Subcutaneous abdominal adipose tissue (tissue), 5 donors: ENCODE measurements around the gene SLC39A13.
A peak's percentile ranks its signal among the peaks of the same experiment; 100 is the strongest.

Experiments
- H3K27ac ChIP-seq: one replicate; pipeline ENCODE4 v1.7.0; 2013; ENCODE audit warnings: low read depth, mild to moderate bottlenecking, inconsistent platforms, low read length, moderate library complexity
- H3K27me3 ChIP-seq, 5 donors: one replicate each; pipeline ENCODE4 v1.7.0; 2013; ENCODE audit warnings: low read length in 5 of 5, inconsistent platforms in 1 of 5; ENCODE audit not compliant: control insufficient read depth in 5 of 5, insufficient read depth in 4 of 5
- H3K36me3 ChIP-seq, 5 donors: one replicate each; pipeline ENCODE4 v1.7.0; 2013; ENCODE audit warnings: low read length in 5 of 5; ENCODE audit not compliant: control insufficient read depth in 5 of 5, insufficient read depth in 5 of 5
- H3K4me1 ChIP-seq, 5 donors: one replicate each; pipeline ENCODE4 v1.7.0; 2013; ENCODE audit warnings: low read length in 5 of 5, mild to moderate bottlenecking in 3 of 5, moderate library complexity in 1 of 5; ENCODE audit not compliant: control insufficient read depth in 5 of 5, insufficient read depth in 5 of 5
- H3K4me3 ChIP-seq, 5 donors: one replicate each; pipeline ENCODE4 v1.7.0; 2013; ENCODE audit warnings: low read length in 5 of 5, low read depth in 1 of 5
- H3K9ac ChIP-seq, 5 donors: one replicate each; pipeline ENCODE4 v1.7.0; 2013; ENCODE audit warnings: low read length in 5 of 5, mild to moderate bottlenecking in 4 of 5, moderate library complexity in 3 of 5
- H3K9me3 ChIP-seq, 5 donors: one replicate each; pipeline ENCODE4 v1.7.0; 2013; ENCODE audit warnings: low read length in 5 of 5; ENCODE audit not compliant: control insufficient read depth in 5 of 5
- donor health status: healthy.
- donor health status: healthy.
- donor health status: healthy.
- donor health status: healthy.
- donor health status: healthy.

Gene SLC39A13

DNA sequence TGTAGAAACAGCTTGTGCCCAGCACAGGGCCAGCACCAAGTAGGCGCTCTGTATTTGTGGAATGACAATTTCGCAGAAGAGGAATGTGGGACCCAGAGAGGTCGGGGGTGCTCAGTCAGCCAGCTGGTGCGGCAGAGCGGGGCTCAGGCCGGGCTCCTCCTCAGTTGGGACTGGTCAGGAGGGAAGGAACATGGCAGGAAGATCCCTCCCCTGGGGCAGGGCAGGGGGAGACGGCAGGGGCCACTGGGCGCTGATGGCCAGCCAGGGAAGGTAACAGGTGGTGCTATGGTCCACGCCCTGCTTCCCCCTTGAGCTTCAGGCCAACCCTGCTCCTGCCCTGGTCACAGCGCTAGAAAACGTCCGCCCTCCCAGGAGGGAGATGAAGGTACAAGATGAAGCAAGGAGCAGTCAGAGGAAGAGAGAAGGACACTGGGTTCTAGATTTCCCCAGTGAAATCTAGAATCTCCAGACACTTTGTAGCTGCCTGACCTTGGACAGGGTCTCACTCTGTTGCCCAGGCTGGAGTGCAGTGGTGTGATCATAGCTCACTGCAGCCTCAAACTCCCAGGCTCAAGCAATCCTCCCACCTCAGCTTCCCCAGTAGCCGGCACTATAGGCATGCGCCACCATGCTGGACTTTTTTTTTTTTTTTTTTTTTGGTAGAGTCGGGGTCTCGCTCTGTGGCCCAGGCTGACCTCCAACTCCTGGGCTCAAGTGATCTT, 16.5 kb upstream of the SLC39A13 start:
- H3K4me1 ChIP-seq = peaks cover 0 to 77% (median 34%) of the 10 kb centered on the region in 5 donors
- H3K27ac ChIP-seq = peak overlapping the region; percentile 41
- no peaks in the 10 kb centered on the region for H3K9me3 ChIP-seq
- peak overlapping the region in 2 of 5 donors; percentile 42 to 54 for H3K9ac ChIP-seq
- H3K36me3 ChIP-seq = no peaks in the 10 kb centered on the region
- no peaks in the 10 kb centered on the region for H3K27me3 ChIP-seq
- no peak overlapping the region for H3K4me3 ChIP-seq

GRCh38 chr11:47392546-47393162, 15.7 kb upstream of the SLC39A13 start:
- no peaks in the 10 kb centered on the region for H3K27me3 ChIP-seq
- H3K4me3 ChIP-seq = no peak overlapping the region
- H3K27ac ChIP-seq = peak overlapping the region; percentile 41
- H3K36me3 ChIP-seq = no peaks in the 10 kb centered on the region
- H3K4me1 ChIP-seq = peaks cover 0 to 77% (median 34%) of the 10 kb centered on the region in 5 donors
- H3K9ac ChIP-seq = no peak overlapping the region
- no peaks in the 10 kb centered on the region for H3K9me3 ChIP-seq

DNA sequence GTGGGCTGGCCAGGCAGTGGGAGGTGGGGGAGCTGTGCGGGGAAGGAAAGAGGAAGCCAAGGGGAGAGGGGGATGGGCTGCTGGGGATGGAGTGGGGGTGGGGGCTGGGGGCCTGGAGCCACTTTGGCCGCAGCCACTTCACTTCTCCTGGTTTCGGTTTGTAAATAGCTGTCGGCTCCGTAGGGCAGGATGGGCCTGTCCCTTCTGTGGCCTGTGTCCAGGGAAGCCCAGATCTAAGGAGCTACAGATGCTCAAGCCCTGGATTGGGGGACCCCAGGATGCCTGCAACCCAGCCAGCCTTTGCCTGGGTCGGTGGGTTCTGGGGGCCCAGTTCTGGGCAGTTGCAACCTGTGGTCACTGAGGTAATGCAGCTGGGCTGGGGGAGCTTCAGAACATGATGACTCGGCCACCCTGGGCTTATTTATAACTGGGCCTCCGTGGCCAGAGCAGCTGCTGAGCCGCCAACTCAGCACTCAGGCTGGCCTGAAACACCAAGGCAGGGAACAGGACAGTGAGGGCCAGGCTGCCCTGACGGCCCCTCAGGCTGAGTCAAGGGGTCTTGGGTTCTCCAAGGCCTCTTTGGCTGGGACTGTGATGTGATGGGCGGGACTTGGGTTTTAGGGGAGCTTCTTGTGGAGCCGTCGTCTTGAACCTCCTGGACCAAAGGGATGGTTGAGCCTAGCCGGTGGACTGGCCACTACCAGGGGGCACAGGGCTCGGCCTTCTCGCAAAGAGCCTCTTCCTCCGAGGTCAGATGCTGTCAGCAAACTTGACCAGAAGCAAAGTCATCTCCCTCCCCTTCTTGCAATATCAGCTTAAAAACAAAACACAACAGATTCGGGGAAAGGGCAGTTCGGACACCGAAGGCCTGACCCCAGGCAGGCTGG, 15.0 kb upstream of the SLC39A13 start:
- Histone ChIP-seq H3K27ac (peak overlapping the region; percentile 88), H3K4me1 (peaks cover 0 to 71% (median 31%) of the 10 kb centered on the region in 5 donors), H3K9me3 (no peaks in the 10 kb centered on the region), H3K27me3 (no peaks in the 10 kb centered on the region), H3K9ac (peak overlapping the region in 4 of 5 donors; percentile 12 to 48 (median 29)), H3K36me3 (no peaks in the 10 kb centered on the region), H3K4me3 (no peak overlapping the region)

DNA sequence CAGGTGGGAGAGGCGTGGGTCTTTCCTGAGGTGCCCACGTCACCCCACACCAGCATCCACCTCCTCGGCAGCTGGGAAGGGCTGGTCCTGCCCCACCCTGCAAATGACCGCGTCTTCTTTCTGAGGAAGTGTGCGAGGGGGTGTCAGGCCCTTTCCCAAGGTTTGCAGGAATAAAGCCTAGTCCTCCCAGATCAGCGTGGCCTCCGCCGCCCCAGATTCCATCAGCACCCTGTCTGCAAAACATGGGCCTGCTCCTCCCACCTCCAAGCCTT, 14.4 kb upstream of the SLC39A13 start:
- Histone ChIP-seq H3K4me1 (peaks cover 0 to 65% (median 31%) of the 10 kb centered on the region in 5 donors), H3K27ac (peak overlapping the region; percentile 88), H3K4me3 (peak overlapping the region in 2 of 5 donors; percentile 19 to 55), H3K9ac (peak overlapping the region in 4 of 5 donors; percentile 3 to 70 (median 34)), H3K27me3 (no peaks in the 10 kb centered on the region), H3K9me3 (no peaks in the 10 kb centered on the region), H3K36me3 (no peaks in the 10 kb centered on the region)

DNA sequence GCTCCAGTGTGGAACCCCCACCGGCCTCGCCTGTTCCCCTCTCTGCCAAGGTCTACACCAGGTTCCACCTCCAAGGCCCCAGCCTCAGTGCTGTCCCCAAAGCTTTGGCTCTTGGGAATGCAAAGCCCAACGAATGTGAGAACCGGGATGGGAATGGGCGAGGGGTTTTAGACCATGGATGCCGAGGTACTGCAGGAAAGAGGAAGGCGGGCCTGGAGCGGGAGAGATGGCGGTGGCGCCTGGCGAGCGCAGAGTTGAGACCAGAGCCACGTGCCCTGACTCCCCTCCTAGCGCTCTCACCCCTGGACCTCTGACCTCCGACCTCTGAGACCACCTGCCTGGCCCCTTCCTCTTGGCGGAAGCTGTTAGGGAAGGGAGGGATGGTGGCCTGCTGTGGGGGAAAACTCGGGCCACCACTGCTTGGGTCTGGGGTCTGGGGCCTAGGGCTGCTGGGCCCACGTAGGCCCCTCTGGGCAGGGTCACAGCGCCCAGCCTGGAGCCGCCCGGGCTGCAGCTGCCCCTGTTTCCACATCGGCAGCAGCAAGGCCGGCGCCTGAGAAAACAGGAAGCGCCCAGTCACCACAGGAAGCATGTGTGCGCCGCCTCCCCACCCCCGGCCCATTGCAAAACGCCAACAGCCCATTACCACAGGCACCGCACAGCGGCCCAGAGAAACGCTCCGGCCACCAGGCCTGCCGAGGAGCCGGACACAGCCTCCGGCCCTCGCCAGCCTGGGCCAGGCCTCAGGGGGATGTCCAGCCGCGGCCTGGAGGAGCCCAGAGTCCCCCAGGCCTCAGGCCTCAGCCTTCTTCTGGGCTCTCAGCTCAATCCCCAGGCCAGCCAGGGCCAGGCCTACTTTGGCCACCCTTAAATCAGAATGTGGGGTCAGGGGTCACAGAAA, 13.8 kb upstream of the SLC39A13 start:
- H3K27me3 ChIP-seq = peaks cover 0 to 2% (median 0%) of the 10 kb centered on the region in 5 donors
- no peaks in the 10 kb centered on the region for H3K9me3 ChIP-seq
- peak overlapping the region; percentile 88 for H3K27ac ChIP-seq
- no peaks in the 10 kb centered on the region for H3K36me3 ChIP-seq
- peaks cover 0 to 62% (median 32%) of the 10 kb centered on the region in 5 donors for H3K4me1 ChIP-seq
- peak overlapping the region in 4 of 5 donors; percentile 64 to 83 (median 76) for H3K9ac ChIP-seq
- H3K4me3 ChIP-seq = peak overlapping the region in 4 of 5 donors; percentile 13 to 55 (median 28)

- Histone ChIP-seq H3K4me3 (peak overlapping the region in 3 of 5 donors; percentile 22 to 40 (median 34)), H3K27ac (peak overlapping the region; percentile 88), H3K9ac (peak overlapping the region in 4 of 5 donors; percentile 64 to 83 (median 73)), H3K27me3 (peaks cover 0 to 3% (median 0%) of the 10 kb centered on the region in 5 donors), H3K9me3 (no peaks in the 10 kb centered on the region), H3K4me1 (peaks cover 0 to 61% (median 37%) of the 10 kb centered on the region in 5 donors), H3K36me3 (no peaks in the 10 kb centered on the region)
These were observed 13.0 kb upstream of the SLC39A13 start for GRCh38 chr11:47395223-47396048.

- Histone ChIP-seq H3K9ac (peak overlapping the region in 3 of 5 donors; percentile 65 to 83 (median 81)), H3K36me3 (no peaks in the 10 kb centered on the region), H3K27ac (peak overlapping the region; percentile 88)
These were observed 12.4 kb upstream of the SLC39A13 start for GRCh38 chr11:47396049-47396320.

DNA sequence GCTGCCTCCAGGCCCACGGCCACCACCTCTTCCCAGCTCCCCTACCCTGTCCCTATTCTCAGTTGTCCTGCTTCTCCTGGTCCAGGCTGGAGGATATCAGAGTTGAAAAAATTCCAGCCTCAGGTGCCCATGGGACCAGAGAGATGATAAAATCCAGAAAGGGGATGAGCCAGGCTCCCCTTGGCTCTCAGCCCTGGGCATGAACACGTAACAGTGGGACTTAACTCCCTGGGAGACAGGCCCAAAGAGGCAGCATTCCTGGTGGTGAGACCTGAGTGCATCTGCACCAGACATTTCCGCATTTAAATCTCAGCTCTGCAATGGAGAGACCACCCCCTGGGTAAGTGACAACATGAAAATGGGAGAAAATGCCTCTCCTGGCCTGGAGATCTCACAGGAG, 10.4 kb upstream of the SLC39A13 start:
- Histone ChIP-seq H3K36me3 (no peaks in the 10 kb centered on the region), H3K27ac (no peak overlapping the region), H3K27me3 (peaks cover 0 to 3% (median 0%) of the 10 kb centered on the region in 5 donors), H3K4me3 (no peak overlapping the region), H3K9me3 (no peaks in the 10 kb centered on the region), H3K9ac (no peak overlapping the region), H3K4me1 (peaks cover 0 to 48% (median 31%) of the 10 kb centered on the region in 5 donors)

More at GRCh38 chr11:47396049-47396320, 12.4 kb upstream of the SLC39A13 start:
- Histone ChIP-seq H3K27me3 (peaks cover 0 to 3% (median 0%) of the 10 kb centered on the region in 5 donors), H3K4me1 (peaks cover 0 to 62% (median 37%) of the 10 kb centered on the region in 5 donors), H3K4me3 (no peak overlapping the region), H3K9me3 (no peaks in the 10 kb centered on the region)

- H3K9ac ChIP-seq = no peak overlapping the region
- H3K27me3 ChIP-seq = peaks cover 0 to 3% (median 0%) of the 10 kb centered on the region in 5 donors
- peaks cover 0 to 44% (median 28%) of the 10 kb centered on the region in 5 donors for H3K4me1 ChIP-seq
- H3K27ac ChIP-seq = no peak overlapping the region
- no peak overlapping the region for H3K4me3 ChIP-seq
- H3K9me3 ChIP-seq = no peaks in the 10 kb centered on the region
- H3K36me3 ChIP-seq = no peaks in the 10 kb centered on the region
These were observed 9.8 kb upstream of the SLC39A13 start for GRCh38 chr11:47398551-47398950.
